CD4-positive, alpha-beta T cell treated with Interleukin-1 beta for 1 hour (primary cell): ENCODE results near the gene PDE6H.

Source experiments
- DNase-seq, 2 donors: peaks; one replicate each; pipeline ENCODE4 v3.0.0-alpha.2; 2020 to 2022

PDE6H gene

GRCh38 chr12:14972816-14973215, at the start of gene PDE6H:
PDE6H (plus strand) TSS chr12:14973042; CDS start chr12:14978013, 4,971 bp downstream.
- DNase-seq, result no peak

- DNase-seq, result no peak
Observed at GRCh38 chr12:14923944-14924343, 48.9 kb upstream of the PDE6H start.

- DNase-seq, result no peak
Observed at GRCh38 chr12:14924541-14924940, 48.3 kb upstream of the PDE6H start.

GRCh38 chr12:14927267-14927666, 45.6 kb upstream of the PDE6H start:
- no peak for DNase-seq

GRCh38 chr12:14928931-14929330, 43.9 kb upstream of the PDE6H start:
- no peak for DNase-seq

GRCh38 chr12:14930299-14930698, 42.5 kb upstream of the PDE6H start:
- no peak for DNase-seq

- no peak for DNase-seq
Observed at GRCh38 chr12:14931359-14931758, 41.5 kb upstream of the PDE6H start.

GRCh38 chr12:14931791-14932560, 40.9 kb upstream of the PDE6H start:
- DNase-seq, result no peak

- DNase-seq, result no peak
Observed at GRCh38 chr12:14934511-14934910, 38.3 kb upstream of the PDE6H start.

GRCh38 chr12:14935031-14935430, 37.8 kb upstream of the PDE6H start:
- no peak for DNase-seq

- DNase-seq, result no peak
Observed at GRCh38 chr12:14936224-14936861, 36.5 kb upstream of the PDE6H start.

GRCh38 chr12:14937014-14937413, 35.8 kb upstream of the PDE6H start:
- DNase-seq, result no peak

GRCh38 chr12:14937689-14938088, 35.2 kb upstream of the PDE6H start:
- peak; percentile 30 to 44 for DNase-seq

- no peak for DNase-seq
Observed at GRCh38 chr12:14938301-14938700, 34.5 kb upstream of the PDE6H start, which contains the start of gene ERP27. ERP27 (minus strand) TSS chr12:14938537; CDS start chr12:14938508, 29 bp downstream.

- no peak for DNase-seq
Observed at GRCh38 chr12:14941369-14941768, 31.5 kb upstream of the PDE6H start.

GRCh38 chr12:14942196-14942931, 30.5 kb upstream of the PDE6H start:
- DNase-seq, result no peak

GRCh38 chr12:14946162-14946561, 26.7 kb upstream of the PDE6H start:
- no peak for DNase-seq

- DNase-seq, result no peak
Observed at GRCh38 chr12:14946861-14947260, 26.0 kb upstream of the PDE6H start.

GRCh38 chr12:14948672-14949071, 24.2 kb upstream of the PDE6H start:
- DNase-seq, result peak; percentile 80 to 89

GRCh38 chr12:14949631-14950030, 23.2 kb upstream of the PDE6H start:
- peak in 1 of 2 donors; percentile 42 for DNase-seq

- peak in 1 of 2 donors; percentile 31 for DNase-seq
Observed at GRCh38 chr12:14950421-14950820, 22.4 kb upstream of the PDE6H start.

- DNase-seq, result peak in 1 of 2 donors; percentile 44
Observed at GRCh38 chr12:14950982-14951746, 21.7 kb upstream of the PDE6H start.

GRCh38 chr12:14951851-14952250, 21.0 kb upstream of the PDE6H start:
- DNase-seq, result peak in 1 of 2 donors; percentile 31
